GM13977 (cell line): ENCODE data around the gene PYGL.
"Not testable (repeated sequence)": the region's sequence is repeated elsewhere in the genome, so short reads cannot be mapped to it uniquely, and the experiment has no call there.

Experiments
- DNase-seq: peaks from one replicate; pipeline ENCODE4 v3.0.0; 2012; ENCODE audit warnings: low spot score
- in situ Hi-C: fragments of 300-500 bp; cut with MboI; formaldehyde crosslinking; loops from one replicate; pipeline ENCODE4 v1.12.0; 2022; ENCODE audit warnings: low sequenced_read_pairs, low pct_unique_long_range_greater_than_20kb, mixed read lengths, inconsistent platforms; ENCODE audit not compliant: unreplicated experiment
- TF ChIP-seq, protein P1 (sequence below): IDR thresholded peaks from 2 replicates; pipeline ENCODE4 v1.5.1; 2012; ENCODE audit warnings: mild to moderate bottlenecking, control low read depth; ENCODE audit not compliant: insufficient read depth; ENCODE audit errors: extremely low read depth, missing control alignments

PYGL gene

DNA sequence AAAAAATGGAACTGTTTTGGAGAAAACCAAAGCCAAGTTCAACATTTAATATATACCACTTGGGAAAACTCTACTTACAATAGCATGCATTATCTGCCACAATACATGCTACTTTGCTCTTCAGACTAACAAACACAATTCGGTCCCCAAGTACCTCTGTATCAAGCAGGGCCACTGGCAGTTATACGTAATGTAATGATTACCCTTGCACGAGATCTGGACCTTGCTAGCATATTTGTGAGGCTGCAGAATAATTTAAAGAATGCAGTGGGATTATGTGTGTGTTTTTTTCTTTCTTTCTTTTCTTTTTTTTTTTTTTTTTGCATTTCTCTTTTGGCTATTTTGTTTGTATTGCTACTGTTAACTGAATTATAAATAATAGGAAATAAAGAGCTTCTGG is 22.8 kb upstream of the PYGL start:
- in situ Hi-C loops, result no loop called here
- TF ChIP-seq, protein P1, sequence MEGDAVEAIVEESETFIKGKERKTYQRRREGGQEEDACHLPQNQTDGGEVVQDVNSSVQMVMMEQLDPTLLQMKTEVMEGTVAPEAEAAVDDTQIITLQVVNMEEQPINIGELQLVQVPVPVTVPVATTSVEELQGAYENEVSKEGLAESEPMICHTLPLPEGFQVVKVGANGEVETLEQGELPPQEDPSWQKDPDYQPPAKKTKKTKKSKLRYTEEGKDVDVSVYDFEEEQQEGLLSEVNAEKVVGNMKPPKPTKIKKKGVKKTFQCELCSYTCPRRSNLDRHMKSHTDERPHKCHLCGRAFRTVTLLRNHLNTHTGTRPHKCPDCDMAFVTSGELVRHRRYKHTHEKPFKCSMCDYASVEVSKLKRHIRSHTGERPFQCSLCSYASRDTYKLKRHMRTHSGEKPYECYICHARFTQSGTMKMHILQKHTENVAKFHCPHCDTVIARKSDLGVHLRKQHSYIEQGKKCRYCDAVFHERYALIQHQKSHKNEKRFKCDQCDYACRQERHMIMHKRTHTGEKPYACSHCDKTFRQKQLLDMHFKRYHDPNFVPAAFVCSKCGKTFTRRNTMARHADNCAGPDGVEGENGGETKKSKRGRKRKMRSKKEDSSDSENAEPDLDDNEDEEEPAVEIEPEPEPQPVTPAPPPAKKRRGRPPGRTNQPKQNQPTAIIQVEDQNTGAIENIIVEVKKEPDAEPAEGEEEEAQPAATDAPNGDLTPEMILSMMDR, result no peak
- no peak for DNase-seq

DNA sequence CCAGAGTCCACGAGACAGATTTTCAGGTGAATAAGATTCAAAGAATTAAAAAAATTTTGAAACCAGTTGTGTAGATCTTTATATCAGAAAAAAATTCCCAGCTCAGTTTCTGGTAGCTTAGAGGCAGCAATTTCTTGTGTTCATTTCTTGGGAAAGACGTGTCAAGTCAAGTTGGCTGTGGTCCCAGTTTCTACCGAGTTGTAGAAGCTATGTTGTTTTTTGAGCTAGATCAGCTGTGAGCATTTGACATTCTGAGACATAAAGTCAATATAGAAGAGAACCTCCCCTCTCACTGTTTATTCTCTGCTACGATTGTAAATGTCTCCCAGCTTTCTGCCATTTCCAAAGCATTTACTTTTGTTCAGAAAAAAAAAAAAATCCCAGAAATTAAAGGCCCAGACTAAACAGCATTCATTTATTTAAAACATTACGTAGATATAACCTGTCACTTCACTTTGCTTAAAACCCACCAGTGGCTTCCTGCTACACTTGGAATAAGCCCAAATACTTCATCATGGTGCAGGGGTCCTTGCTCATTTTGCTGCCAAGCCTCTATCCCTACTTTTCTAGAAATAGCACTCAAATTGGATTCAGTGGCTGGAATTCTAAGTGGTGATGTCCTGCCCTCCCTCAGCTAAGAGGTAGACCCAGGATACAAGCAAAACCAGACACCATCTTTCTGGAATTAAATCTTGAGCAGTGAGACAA is 20.6 kb upstream of the PYGL start:
- in situ Hi-C loops, result no loop called here
- TF ChIP-seq, protein P1, result no peak
- DNase-seq, result no peak

DNA sequence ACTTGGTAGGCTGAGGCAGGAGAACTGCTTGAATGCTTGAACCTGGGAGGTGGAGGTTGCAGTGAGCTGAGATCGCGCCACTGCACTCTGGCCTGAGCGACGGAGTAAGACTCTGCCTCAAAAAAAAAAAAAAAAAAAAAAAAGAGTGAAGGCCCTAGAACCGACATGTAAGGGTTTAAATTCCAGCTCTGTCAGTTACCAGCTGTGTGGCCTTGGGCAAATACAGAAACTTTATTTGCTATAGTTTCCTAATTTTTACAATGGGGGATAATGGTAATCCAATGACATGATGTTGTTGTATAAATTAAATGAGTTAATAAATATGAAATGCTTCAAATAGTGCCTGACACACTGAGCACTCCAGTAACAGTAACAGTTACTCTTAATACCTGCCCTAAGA is 19.6 kb upstream of the PYGL start:
- TF ChIP-seq, protein P1, result no peak
- no peak for DNase-seq
- in situ Hi-C loops, result no loop called here

DNA sequence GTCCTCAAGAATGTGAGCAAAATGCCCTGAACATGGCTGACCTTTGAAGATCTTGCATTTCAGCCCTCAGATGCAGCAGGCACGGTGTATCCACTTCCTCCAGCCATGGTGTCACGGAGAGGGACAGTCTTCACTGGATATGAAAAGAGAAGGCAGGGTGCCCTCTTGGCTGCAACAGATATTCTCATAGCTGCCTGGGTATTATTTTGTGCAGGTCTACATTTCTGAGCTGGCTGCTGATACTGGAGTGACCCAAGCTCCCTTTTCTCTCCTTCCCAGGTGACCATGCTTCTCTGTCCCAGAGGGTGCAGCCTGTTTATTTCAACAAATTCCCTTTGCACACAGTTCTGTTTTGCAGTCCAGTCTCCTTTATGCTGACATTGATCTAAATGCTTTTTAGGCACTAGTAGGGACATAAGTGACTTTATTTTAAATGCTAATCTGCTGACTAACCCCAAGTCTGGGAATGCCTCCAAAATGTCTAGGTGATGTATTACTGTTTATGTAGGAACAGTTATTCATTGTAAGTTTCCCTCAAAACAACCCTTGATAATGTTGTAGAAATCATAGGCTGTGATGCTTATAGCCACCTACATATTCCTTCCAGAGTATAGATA is 17.4 kb upstream of the PYGL start:
- in situ Hi-C loops, result no loop called here
- TF ChIP-seq, protein P1, result no peak
- no peak for DNase-seq

DNA sequence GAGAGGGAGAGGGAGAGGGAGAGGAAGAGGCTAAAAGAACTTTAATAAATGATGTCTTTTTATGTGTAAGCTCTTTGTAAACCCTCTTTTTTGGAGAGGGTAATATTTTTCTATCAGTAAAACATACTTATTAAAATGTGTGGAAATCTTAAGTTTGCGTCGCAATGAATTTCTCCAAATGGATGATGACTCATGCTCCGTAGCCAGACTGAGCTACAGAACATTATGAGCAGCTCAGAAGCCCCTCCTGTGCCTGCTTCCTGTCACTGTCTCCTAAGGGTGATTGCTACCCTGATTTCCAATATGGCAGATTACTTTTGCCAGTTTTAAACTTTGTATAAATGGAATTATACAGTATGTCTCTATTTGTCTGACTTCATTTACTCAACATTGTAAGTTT is 13.0 kb upstream of the PYGL start:
- TF ChIP-seq, protein P1, result no peak
- DNase-seq, result no peak
- in situ Hi-C loops, result no loop called here

DNA sequence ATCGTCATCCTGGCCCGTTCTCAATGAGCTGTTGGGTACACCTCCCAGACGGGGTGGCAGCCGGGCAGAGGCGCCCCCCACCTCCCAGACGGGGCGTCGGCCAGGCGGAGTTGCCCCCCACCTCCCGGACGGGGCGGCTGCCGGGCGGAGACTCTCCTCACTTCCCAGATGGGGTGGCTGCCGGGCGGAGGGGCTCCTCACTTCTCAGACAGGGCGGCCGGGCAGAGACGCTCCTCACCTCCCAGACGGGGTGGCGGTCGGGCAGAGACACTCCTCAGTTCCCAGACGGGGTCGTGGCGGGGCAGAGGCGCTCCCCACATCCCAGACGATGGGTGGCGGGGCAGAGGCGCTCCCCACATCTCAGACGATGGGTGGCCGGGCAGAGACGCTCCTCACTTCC is 12.1 kb upstream of the PYGL start:
- in situ Hi-C loops, DNase-seq: not testable (repeated sequence)

DNA sequence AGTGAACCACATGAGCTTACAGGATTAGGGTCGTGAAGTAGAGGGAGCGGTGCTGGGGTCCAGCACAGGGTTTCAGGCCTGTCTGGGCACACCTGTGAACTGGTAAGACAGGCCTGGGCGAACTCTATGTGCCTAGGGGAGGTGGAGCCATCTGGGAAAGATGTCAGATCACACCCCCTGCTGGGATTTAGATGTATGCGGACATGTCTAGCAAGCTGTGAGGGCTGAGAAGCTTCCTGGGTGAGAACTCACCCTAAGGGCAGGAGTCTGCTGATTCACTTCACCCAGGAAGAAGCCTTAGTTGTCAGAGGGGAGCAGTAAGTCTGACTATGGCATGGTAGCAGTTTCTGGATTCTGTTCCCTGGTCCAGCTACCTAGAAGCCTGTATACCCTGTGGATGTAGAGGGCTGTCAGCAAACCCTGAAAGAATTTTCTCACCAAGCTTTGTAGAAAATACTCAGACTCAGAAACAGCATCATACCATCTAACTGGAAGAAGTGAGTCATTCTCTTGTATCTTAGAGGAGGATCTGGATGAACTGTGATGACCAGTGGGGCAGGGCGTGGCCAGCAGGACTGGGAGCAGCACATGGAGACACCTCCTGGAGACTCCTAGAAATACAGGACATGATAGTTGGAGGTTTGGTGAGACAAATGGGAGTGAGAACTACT is 11.2 kb upstream of the PYGL start:
- in situ Hi-C loops, result no loop called here
- DNase-seq, result no peak
- TF ChIP-seq, protein P1, result no peak
